Measurements from ENCODE around the gene TOGARAM2. TPM values are rescaled to one million over a fixed set of nuclear protein-coding genes. Genes with fewer than 3 reads are reported as not detected.

Gene TOGARAM2
- polyA plus RNA-seq, 6 donors from 2014 or later: 0.14 TPM; not detected in 5

- Mint-ChIP-seq H3K4me1 (no peaks in the 10 kb centered on the region), H3K36me3 (no peaks in the 10 kb centered on the region), H3K27me3 (no peaks in the 10 kb centered on the region), H3K4me3 (no peak overlapping the region), H3K27ac (no peak overlapping the region), H3K9me3 (no peaks in the 10 kb centered on the region)
- ATAC-seq (ENCODE audit: low read depth in 2 of 2): no peak
- no peak for DNase-seq
Measured at GRCh38 chr2:29061616-29062015, 80.5 kb downstream of the TOGARAM2 start.

- DNase-seq: no peak
- Mint-ChIP-seq H3K36me3 (no peaks in the 10 kb centered on the region), H3K4me3 (no peak overlapping the region)
Measured at GRCh38 chr2:29062371-29062770, 81.3 kb downstream of the TOGARAM2 start.

GRCh38 chr2:29063056-29063455 lies 82.0 kb downstream of the TOGARAM2 start:
- no peak for ATAC-seq (ENCODE audit: low read depth in 2 of 2)
- DNase-seq: no peak
- no peak overlapping the region for H3K4me3 Mint-ChIP-seq
- no peak overlapping the region for H3K27ac Mint-ChIP-seq
- H3K27me3 Mint-ChIP-seq: no peaks in the 10 kb centered on the region
- no peaks in the 10 kb centered on the region for H3K4me1 Mint-ChIP-seq
- H3K36me3 Mint-ChIP-seq: no peaks in the 10 kb centered on the region
- no peaks in the 10 kb centered on the region for H3K9me3 Mint-ChIP-seq

More at GRCh38 chr2:29062371-29062770, 81.3 kb downstream of the TOGARAM2 start:
- Mint-ChIP-seq H3K27me3 (no peaks in the 10 kb centered on the region), H3K9me3 (no peaks in the 10 kb centered on the region), H3K4me1 (no peaks in the 10 kb centered on the region), H3K27ac (no peak overlapping the region)
- ATAC-seq (ENCODE audit: low read depth in 2 of 2): no peak

- no peak for ATAC-seq (ENCODE audit: low read depth in 2 of 2)
- no peaks in the 10 kb centered on the region for H3K9me3 Mint-ChIP-seq
- no peak overlapping the region for H3K4me3 Mint-ChIP-seq
- H3K36me3 Mint-ChIP-seq: no peaks in the 10 kb centered on the region
- H3K4me1 Mint-ChIP-seq: no peaks in the 10 kb centered on the region
- no peak overlapping the region for H3K27ac Mint-ChIP-seq
- H3K27me3 Mint-ChIP-seq: no peaks in the 10 kb centered on the region
- no peak for DNase-seq
Measured at GRCh38 chr2:29063646-29064345, 82.7 kb downstream of the TOGARAM2 start.

- H3K36me3 Mint-ChIP-seq: no peaks in the 10 kb centered on the region
- no peak overlapping the region for H3K4me3 Mint-ChIP-seq
- no peaks in the 10 kb centered on the region for H3K9me3 Mint-ChIP-seq
- DNase-seq: no peak
- no peaks in the 10 kb centered on the region for H3K27me3 Mint-ChIP-seq
- H3K4me1 Mint-ChIP-seq: no peaks in the 10 kb centered on the region
- no peak overlapping the region for H3K27ac Mint-ChIP-seq
- no peak for ATAC-seq (ENCODE audit: low read depth in 2 of 2)
Measured at GRCh38 chr2:29064346-29064715, 83.2 kb downstream of the TOGARAM2 start.

- no peak overlapping the region for H3K27ac Mint-ChIP-seq
- no peak for DNase-seq
- no peak for ATAC-seq (ENCODE audit: low read depth in 2 of 2)
Measured at GRCh38 chr2:29064746-29065067, 83.6 kb downstream of the TOGARAM2 start.

GRCh38 chr2:29065068-29065811 lies 84.1 kb downstream of the TOGARAM2 start:
- no peaks in the 10 kb centered on the region for H3K36me3 Mint-ChIP-seq
- no peaks in the 10 kb centered on the region for H3K4me1 Mint-ChIP-seq
- no peak overlapping the region for H3K27ac Mint-ChIP-seq
- no peak overlapping the region for H3K4me3 Mint-ChIP-seq
- no peak for DNase-seq
- no peaks in the 10 kb centered on the region for H3K9me3 Mint-ChIP-seq
- H3K27me3 Mint-ChIP-seq: no peaks in the 10 kb centered on the region
- no peak for ATAC-seq (ENCODE audit: low read depth in 2 of 2)

More at GRCh38 chr2:29064746-29065067, 83.6 kb downstream of the TOGARAM2 start:
- H3K27me3 Mint-ChIP-seq: no peaks in the 10 kb centered on the region
- no peaks in the 10 kb centered on the region for H3K4me1 Mint-ChIP-seq
- H3K36me3 Mint-ChIP-seq: no peaks in the 10 kb centered on the region
- no peak overlapping the region for H3K4me3 Mint-ChIP-seq
- H3K9me3 Mint-ChIP-seq: no peaks in the 10 kb centered on the region

GRCh38 chr2:29066271-29066860 lies 85.3 kb downstream of the TOGARAM2 start:
- Mint-ChIP-seq H3K4me1 (no peaks in the 10 kb centered on the region), H3K9me3 (no peaks in the 10 kb centered on the region), H3K27me3 (no peaks in the 10 kb centered on the region), H3K4me3 (no peak overlapping the region), H3K36me3 (no peaks in the 10 kb centered on the region), H3K27ac (no peak overlapping the region)
- ATAC-seq (ENCODE audit: low read depth in 2 of 2) (no peak), DNase-seq (no peak)

- H3K9me3 Mint-ChIP-seq: no peaks in the 10 kb centered on the region
- no peaks in the 10 kb centered on the region for H3K27me3 Mint-ChIP-seq
- no peaks in the 10 kb centered on the region for H3K36me3 Mint-ChIP-seq
- ATAC-seq (ENCODE audit: low read depth in 2 of 2): no peak
- H3K27ac Mint-ChIP-seq: no peak overlapping the region
- no peak overlapping the region for H3K4me3 Mint-ChIP-seq
- DNase-seq: no peak
- no peaks in the 10 kb centered on the region for H3K4me1 Mint-ChIP-seq
Measured at GRCh38 chr2:29066997-29067605, 86.0 kb downstream of the TOGARAM2 start.

GRCh38 chr2:29068513-29068912 lies 87.4 kb downstream of the TOGARAM2 start:
- Mint-ChIP-seq H3K27me3 (no peaks in the 10 kb centered on the region), H3K4me3 (no peak overlapping the region), H3K36me3 (no peaks in the 10 kb centered on the region), H3K4me1 (no peaks in the 10 kb centered on the region), H3K27ac (no peak overlapping the region), H3K9me3 (no peaks in the 10 kb centered on the region)
- no peak for ATAC-seq (ENCODE audit: low read depth in 2 of 2)
- DNase-seq: no peak

GRCh38 chr2:29070526-29070925 lies 89.4 kb downstream of the TOGARAM2 start:
- H3K9me3 Mint-ChIP-seq: no peaks in the 10 kb centered on the region
- ATAC-seq (ENCODE audit: low read depth in 2 of 2) (no peak), DNase-seq (no peak)
- H3K4me1 Mint-ChIP-seq: no peaks in the 10 kb centered on the region
- H3K27ac Mint-ChIP-seq: no peak overlapping the region
- no peaks in the 10 kb centered on the region for H3K36me3 Mint-ChIP-seq
- H3K4me3 Mint-ChIP-seq: no peak overlapping the region
- H3K27me3 Mint-ChIP-seq: no peaks in the 10 kb centered on the region

- Mint-ChIP-seq H3K27me3 (no peaks in the 10 kb centered on the region), H3K4me3 (no peak overlapping the region), H3K9me3 (no peaks in the 10 kb centered on the region), H3K4me1 (no peaks in the 10 kb centered on the region), H3K36me3 (no peaks in the 10 kb centered on the region), H3K27ac (no peak overlapping the region)
- DNase-seq (no peak), ATAC-seq (ENCODE audit: low read depth in 2 of 2) (no peak)
Measured at GRCh38 chr2:29071032-29071975, 90.2 kb downstream of the TOGARAM2 start.

- ATAC-seq (ENCODE audit: low read depth in 2 of 2): no peak
- no peak for DNase-seq
- Mint-ChIP-seq H3K27me3 (no peaks in the 10 kb centered on the region), H3K36me3 (no peaks in the 10 kb centered on the region), H3K27ac (no peak overlapping the region), H3K4me1 (no peaks in the 10 kb centered on the region), H3K9me3 (peaks cover 0 to 3% (median 0%) of the 10 kb centered on the region in 7 donors), H3K4me3 (no peak overlapping the region)
Measured at GRCh38 chr2:29072251-29072650, 91.2 kb downstream of the TOGARAM2 start.
